ENCODE results near the gene NPFF.

The NPFF gene

GRCh38 chr12:53472056-53472582 lies 35.2 kb downstream of the NPFF start:
- no peak overlapping the region for H3K4me3 ChIP-seq (ENCODE audit: low read depth, low read length)
- TF ChIP-seq CTCF (IDR thresholded peaks at IDR 0.05; ENCODE audit: borderline replicate concordance, insufficient read depth, low read depth, low read length) = no peak

- H3K4me3 ChIP-seq (ENCODE audit: low read depth, low read length) = no peak overlapping the region
- no peak for TF ChIP-seq CTCF (IDR thresholded peaks at IDR 0.05; ENCODE audit: borderline replicate concordance, insufficient read depth, low read depth, low read length)
Observed at GRCh38 chr12:53468282-53468681, 39.0 kb downstream of the NPFF start.

- no peak for TF ChIP-seq CTCF (IDR thresholded peaks at IDR 0.05; ENCODE audit: borderline replicate concordance, insufficient read depth, low read depth, low read length)
- no peak overlapping the region for H3K4me3 ChIP-seq (ENCODE audit: low read depth, low read length)
Observed at GRCh38 chr12:53467880-53468279, 39.4 kb downstream of the NPFF start.

- TF ChIP-seq CTCF (IDR thresholded peaks at IDR 0.05; ENCODE audit: borderline replicate concordance, insufficient read depth, low read depth, low read length) = no peak
- no peak overlapping the region for H3K4me3 ChIP-seq (ENCODE audit: low read depth, low read length)
Observed at GRCh38 chr12:53467082-53467481, 40.2 kb downstream of the NPFF start.

- no peak for TF ChIP-seq CTCF (IDR thresholded peaks at IDR 0.05; ENCODE audit: borderline replicate concordance, insufficient read depth, low read depth, low read length)
- H3K4me3 ChIP-seq (ENCODE audit: low read depth, low read length) = no peak overlapping the region
Observed at GRCh38 chr12:53466640-53467039, 40.6 kb downstream of the NPFF start.

- H3K4me3 ChIP-seq (ENCODE audit: low read depth, low read length) = no peak overlapping the region
- no peak for TF ChIP-seq CTCF (IDR thresholded peaks at IDR 0.05; ENCODE audit: borderline replicate concordance, insufficient read depth, low read depth, low read length)
Observed at GRCh38 chr12:53465679-53466078, 41.6 kb downstream of the NPFF start.

GRCh38 chr12:53464685-53465418 lies 42.4 kb downstream of the NPFF start:
- no peak overlapping the region for H3K4me3 ChIP-seq (ENCODE audit: low read depth, low read length)
- no peak for TF ChIP-seq CTCF (IDR thresholded peaks at IDR 0.05; ENCODE audit: borderline replicate concordance, insufficient read depth, low read depth, low read length)
